H9 (cell line): ENCODE results near the gene RAP1GAP2. TPM values are rescaled to one million over a fixed set of nuclear protein-coding genes. Genes with fewer than 3 reads are reported as not detected.
A peak's percentile ranks its signal among the peaks of the same experiment; 100 is the strongest.

Experiments used
- DNase-seq: peaks from one replicate; pipeline ENCODE4 v3.0.0-alpha.2; 2017
- H2AFZ ChIP-seq: one replicate; pipeline ENCODE4 v1.6.1; 2013; ENCODE audit warnings: mild to moderate bottlenecking, low read length, control low read depth, moderate library complexity
- H2AK5ac ChIP-seq: 2 replicates; pipeline ENCODE4 v1.6.1; 2013; ENCODE audit warnings: low read length, control low read depth, mixed read lengths; ENCODE audit not compliant: insufficient read length
- H2BK120ac ChIP-seq: one replicate; pipeline ENCODE4 v1.6.1; 2013; ENCODE audit warnings: low read depth, mild to moderate bottlenecking, low read length, control low read depth, inconsistent platforms; ENCODE audit not compliant: poor library complexity, severe bottlenecking
- H2BK12ac ChIP-seq: 2 replicates; pipeline ENCODE4 v1.6.1; 2013; ENCODE audit warnings: low read length, control low read depth, mixed read lengths, low read depth; ENCODE audit not compliant: insufficient read length
- H2BK15ac ChIP-seq: 2 replicates; pipeline ENCODE4 v1.6.1; 2013; ENCODE audit warnings: low read depth, low read length, control low read depth
- H2BK20ac ChIP-seq: one replicate; pipeline ENCODE4 v1.6.1; 2013; ENCODE audit warnings: low read depth, mild to moderate bottlenecking, low read length, control low read depth, inconsistent platforms; ENCODE audit not compliant: poor library complexity, severe bottlenecking
- H2BK5ac ChIP-seq: 2 replicates; pipeline ENCODE4 v1.6.1; 2013; ENCODE audit warnings: low read length, control low read depth, mixed read lengths; ENCODE audit not compliant: insufficient read length
- H3K14ac ChIP-seq: 2 replicates; pipeline ENCODE4 v1.6.1; 2013; ENCODE audit warnings: low read length, control low read depth; ENCODE audit not compliant: insufficient read depth
- H3K18ac ChIP-seq: 2 replicates; pipeline ENCODE4 v1.6.1; 2013; ENCODE audit warnings: low read depth, mild to moderate bottlenecking, mixed read lengths, low read length, control low read depth; ENCODE audit not compliant: insufficient read length
- H3K23ac ChIP-seq: 2 replicates; pipeline ENCODE4 v1.6.1; 2013; ENCODE audit warnings: low read length, control low read depth, mixed read lengths, low read depth; ENCODE audit not compliant: insufficient read length
- H3K23me2 ChIP-seq: 2 replicates; pipeline ENCODE4 v1.6.1; 2013; ENCODE audit warnings: low read depth, mild to moderate bottlenecking, mixed read lengths, low read length, control low read depth; ENCODE audit not compliant: insufficient read length, poor library complexity, severe bottlenecking
- H3K27ac ChIP-seq: 2 replicates; pipeline ENCODE4 v1.5.1; 2013; ENCODE audit warnings: low read length, control low read depth, mixed read lengths, low read depth; ENCODE audit not compliant: insufficient read length
- H3K27me3 ChIP-seq: 2 replicates; pipeline ENCODE4 v1.6.1; 2013; ENCODE audit warnings: low read length, control low read depth, inconsistent platforms; ENCODE audit not compliant: insufficient read depth
- H3K4ac ChIP-seq: 2 replicates; pipeline ENCODE4 v1.6.1; 2013; ENCODE audit warnings: low read depth, mild to moderate bottlenecking, control low read depth, inconsistent platforms, low read length, moderate library complexity
- H3K4me1 ChIP-seq: 2 replicates; pipeline ENCODE4 v1.6.1; 2013; ENCODE audit warnings: low read length, control low read depth, inconsistent platforms; ENCODE audit not compliant: insufficient read depth
- H3K4me2 ChIP-seq: 2 replicates; pipeline ENCODE4 v1.6.1; 2013; ENCODE audit warnings: low read length, control low read depth, mixed read lengths; ENCODE audit not compliant: insufficient read length, insufficient read depth
- H3K56ac ChIP-seq: 2 replicates; pipeline ENCODE4 v1.6.1; 2013; ENCODE audit warnings: low read depth, mild to moderate bottlenecking, mixed read lengths, low read length, control low read depth; ENCODE audit not compliant: insufficient read length
- H3K79me1 ChIP-seq: 2 replicates; pipeline ENCODE4 v1.6.1; 2013; ENCODE audit warnings: low read depth, mild to moderate bottlenecking, moderate library complexity, low read length, control low read depth, inconsistent platforms; ENCODE audit not compliant: insufficient read depth, poor library complexity, severe bottlenecking
- H3K79me2 ChIP-seq: 2 replicates; pipeline ENCODE4 v1.6.1; 2013; ENCODE audit warnings: low read length, control low read depth, inconsistent platforms; ENCODE audit not compliant: insufficient read depth
- H3K9ac ChIP-seq: 2 replicates; pipeline ENCODE4 v1.6.1; 2013; ENCODE audit warnings: low read length, control low read depth, mixed read lengths; ENCODE audit not compliant: insufficient read length; ENCODE audit errors: extremely low read depth
- H3K9me3 ChIP-seq: one replicate; pipeline ENCODE4 v1.6.1; 2013; ENCODE audit warnings: low read depth, low read length, inconsistent platforms; ENCODE audit not compliant: control insufficient read depth
- H3T11ph ChIP-seq: one replicate; pipeline ENCODE4 v1.6.1; 2013; ENCODE audit warnings: mild to moderate bottlenecking, low read length, control low read depth, inconsistent platforms
- H4K20me1 ChIP-seq: one replicate; pipeline ENCODE4 v1.6.1; 2013; ENCODE audit not compliant: control insufficient read depth, insufficient read length, insufficient read depth
- H4K5ac ChIP-seq: 2 replicates; pipeline ENCODE4 v1.6.1; 2013; ENCODE audit warnings: low read depth, mild to moderate bottlenecking, mixed read lengths, low read length, control low read depth; ENCODE audit not compliant: insufficient read length
- H4K8ac ChIP-seq: replicated peaks from 2 replicates; pipeline ENCODE4 v1.6.1; 2013; ENCODE audit warnings: low read length, control low read depth, mixed read lengths, low read depth; ENCODE audit not compliant: insufficient read length
- H4K91ac ChIP-seq: 2 replicates; pipeline ENCODE4 v1.6.1; 2013; ENCODE audit warnings: low read depth, mild to moderate bottlenecking, moderate library complexity, mixed read lengths, low read length, control low read depth; ENCODE audit not compliant: insufficient read length
- H3K27ac Mint-ChIP-seq, 3 experiments: 2 replicates in 2 of 3; 3 replicates in 1 of 3; pipeline ENCODE4 v1.8.0; 2020 to 2021; ENCODE audit warnings: mixed read lengths in 3 of 3, mild to moderate bottlenecking in 1 of 3, moderate library complexity in 1 of 3
- H3K27me3 Mint-ChIP-seq: 2 replicates; pipeline ENCODE4 v1.8.0; 2021; ENCODE audit warnings: low read depth, mild to moderate bottlenecking, moderate library complexity, mixed read lengths
- H3K36me3 Mint-ChIP-seq, 3 experiments: 2 replicates in 2 of 3; 3 replicates in 1 of 3; pipeline ENCODE4 v1.8.0; 2020 to 2021; ENCODE audit warnings: low read depth in 3 of 3, mixed read lengths in 3 of 3; ENCODE audit not compliant: insufficient read depth in 1 of 3
- H3K4me1 Mint-ChIP-seq, 2 experiments: 2 replicates each; pipeline ENCODE4 v1.8.0; 2020; ENCODE audit warnings: mixed read lengths in 2 of 2
- H3K4me3 Mint-ChIP-seq, 2 experiments: 2 replicates in 1 of 2; 3 replicates in 1 of 2; pipeline ENCODE4 v1.8.0; 2020 to 2021; ENCODE audit warnings: mild to moderate bottlenecking in 2 of 2, mixed read lengths in 2 of 2, moderate library complexity in 1 of 2
- H3K9me3 Mint-ChIP-seq, 2 experiments: 2 replicates in 1 of 2; 3 replicates in 1 of 2; pipeline ENCODE4 v1.8.0; 2020; ENCODE audit warnings: mild to moderate bottlenecking in 2 of 2, mixed read lengths in 2 of 2, moderate library complexity in 1 of 2
- WGBS: extraction: QIAGEN DNeasy Blood & Tissue Kit; methylation state at CpG from one replicate; pipeline ENCODE4 v1.1.7; 2013; ENCODE audit warnings: missing lambda C conversion rate, low lambda C conversion rate, mixed read lengths; ENCODE audit not compliant: insufficient read length; ENCODE audit errors: extremely low coverage; 5-methylcytosine and 5-hydroxymethylcytosine counted together
- total RNA-seq: library from RNA; stranded (reverse); gene quantifications from 2 replicates; pipeline ENCODE4 v1.2.1, GENCODE V29; 2021
- TF ChIP-seq, protein P1 (sequence below): fragments of 200-600 bp; sonication (generic); conservative IDR thresholded peaks from 3 replicates; pipeline ENCODE4 v1.8.0; 2021; ENCODE audit warnings: antibody characterized with exemption, mild to moderate bottlenecking

RAP1GAP2 gene
- total RNA-seq, 1 experiment from 2014 or later: 33.8 TPM

DNA sequence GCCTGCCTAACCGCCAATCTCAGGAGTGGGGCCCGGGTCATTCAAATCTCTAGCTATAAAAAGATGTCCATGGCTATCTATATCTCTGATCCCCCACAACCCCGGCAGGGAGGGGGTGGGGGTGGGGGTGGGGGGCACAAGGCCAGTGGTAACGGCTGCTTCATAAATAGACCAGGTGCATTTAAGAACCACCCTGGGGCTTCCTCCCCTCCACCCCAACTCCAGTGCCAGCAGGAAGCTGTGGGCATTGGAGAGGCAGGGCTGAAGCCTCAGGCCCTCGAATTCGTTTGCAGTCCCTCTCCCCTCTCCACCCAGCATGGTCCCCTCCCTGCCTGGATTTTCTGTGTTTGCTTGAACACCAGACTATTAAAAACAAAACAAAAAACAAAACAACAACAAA lies 56.0 kb downstream of the RAP1GAP2 start:
- H3K27me3 ChIP-seq: no peaks in the 10 kb centered on the region; the same call in 1 of the 2 replicates
- H3K4ac ChIP-seq: no peak overlapping the region
- H4K8ac ChIP-seq: no peak overlapping the region
- H2BK120ac ChIP-seq: no peak overlapping the region
- Mint-ChIP-seq H3K9me3 (no peaks in the 10 kb centered on the region), H3K4me1 (peaks cover 46 to 53% of the 10 kb centered on the region in 2 experiments), H3K27me3 (peaks cover 12% of the 10 kb centered on the region), H3K36me3 (no peaks in the 10 kb centered on the region), H3K27ac (no peak overlapping the region), H3K4me3 (peak overlapping the region; percentile 62 to 74)
- H3K27ac ChIP-seq: no peak overlapping the region
- no peaks in the 10 kb centered on the region for H3K9me3 ChIP-seq
- H2BK12ac ChIP-seq: no peak overlapping the region
- no peak overlapping the region for H3K18ac ChIP-seq
- no peak overlapping the region for H2BK15ac ChIP-seq
- peaks cover 16% of the 10 kb centered on the region for H3K23me2 ChIP-seq
- no peak overlapping the region for H3K14ac ChIP-seq
- H3K9ac ChIP-seq: no peak overlapping the region
- H2BK5ac ChIP-seq: no peak overlapping the region
- WGBS: no CpG with 5 or more reads among the region's 6 CpGs
- H4K20me1 ChIP-seq: no peaks in the 10 kb centered on the region
- TF ChIP-seq, protein P1, sequence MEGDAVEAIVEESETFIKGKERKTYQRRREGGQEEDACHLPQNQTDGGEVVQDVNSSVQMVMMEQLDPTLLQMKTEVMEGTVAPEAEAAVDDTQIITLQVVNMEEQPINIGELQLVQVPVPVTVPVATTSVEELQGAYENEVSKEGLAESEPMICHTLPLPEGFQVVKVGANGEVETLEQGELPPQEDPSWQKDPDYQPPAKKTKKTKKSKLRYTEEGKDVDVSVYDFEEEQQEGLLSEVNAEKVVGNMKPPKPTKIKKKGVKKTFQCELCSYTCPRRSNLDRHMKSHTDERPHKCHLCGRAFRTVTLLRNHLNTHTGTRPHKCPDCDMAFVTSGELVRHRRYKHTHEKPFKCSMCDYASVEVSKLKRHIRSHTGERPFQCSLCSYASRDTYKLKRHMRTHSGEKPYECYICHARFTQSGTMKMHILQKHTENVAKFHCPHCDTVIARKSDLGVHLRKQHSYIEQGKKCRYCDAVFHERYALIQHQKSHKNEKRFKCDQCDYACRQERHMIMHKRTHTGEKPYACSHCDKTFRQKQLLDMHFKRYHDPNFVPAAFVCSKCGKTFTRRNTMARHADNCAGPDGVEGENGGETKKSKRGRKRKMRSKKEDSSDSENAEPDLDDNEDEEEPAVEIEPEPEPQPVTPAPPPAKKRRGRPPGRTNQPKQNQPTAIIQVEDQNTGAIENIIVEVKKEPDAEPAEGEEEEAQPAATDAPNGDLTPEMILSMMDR: no peak
- H3K23ac ChIP-seq: no peak overlapping the region
- no peak for DNase-seq
- peaks cover 12% of the 10 kb centered on the region; the same call in 1 of the 2 replicates for H3K4me1 ChIP-seq
- H4K91ac ChIP-seq: no peak overlapping the region
- H3T11ph ChIP-seq: no peak overlapping the region
- H3K79me1 ChIP-seq: peaks cover 3% of the 10 kb centered on the region
- H4K5ac ChIP-seq: no peak overlapping the region
- H3K56ac ChIP-seq: no peak overlapping the region
- H2AK5ac ChIP-seq: no peak overlapping the region
- peak overlapping the region; percentile 34 for H3K4me2 ChIP-seq
- no peak overlapping the region for H2AFZ ChIP-seq
- H2BK20ac ChIP-seq: no peak overlapping the region
- H3K79me2 ChIP-seq: peaks cover 14% of the 10 kb centered on the region; the same call in 1 of the 2 replicates
